ENCODE measurements around the gene MYH14.

GRCh38 chr19:50357178-50358100, 154.0 kb downstream of the MYH14 start:
- peak; percentile 38 to 63 for TF ChIP-seq POLR2AphosphoS5 (IDR thresholded peaks at IDR 0.05)
- TF ChIP-seq, protein P1, sequence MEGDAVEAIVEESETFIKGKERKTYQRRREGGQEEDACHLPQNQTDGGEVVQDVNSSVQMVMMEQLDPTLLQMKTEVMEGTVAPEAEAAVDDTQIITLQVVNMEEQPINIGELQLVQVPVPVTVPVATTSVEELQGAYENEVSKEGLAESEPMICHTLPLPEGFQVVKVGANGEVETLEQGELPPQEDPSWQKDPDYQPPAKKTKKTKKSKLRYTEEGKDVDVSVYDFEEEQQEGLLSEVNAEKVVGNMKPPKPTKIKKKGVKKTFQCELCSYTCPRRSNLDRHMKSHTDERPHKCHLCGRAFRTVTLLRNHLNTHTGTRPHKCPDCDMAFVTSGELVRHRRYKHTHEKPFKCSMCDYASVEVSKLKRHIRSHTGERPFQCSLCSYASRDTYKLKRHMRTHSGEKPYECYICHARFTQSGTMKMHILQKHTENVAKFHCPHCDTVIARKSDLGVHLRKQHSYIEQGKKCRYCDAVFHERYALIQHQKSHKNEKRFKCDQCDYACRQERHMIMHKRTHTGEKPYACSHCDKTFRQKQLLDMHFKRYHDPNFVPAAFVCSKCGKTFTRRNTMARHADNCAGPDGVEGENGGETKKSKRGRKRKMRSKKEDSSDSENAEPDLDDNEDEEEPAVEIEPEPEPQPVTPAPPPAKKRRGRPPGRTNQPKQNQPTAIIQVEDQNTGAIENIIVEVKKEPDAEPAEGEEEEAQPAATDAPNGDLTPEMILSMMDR (IDR thresholded peaks at IDR 0.05): peak; percentile 84 to 94 (median 90)
